HG03565 (cell line): Measurements from ENCODE around the gene TASP1.
"Not testable (repeated sequence)": the region's sequence is repeated elsewhere in the genome, so short reads cannot be mapped to it uniquely, and the experiment has no call there.

Experiments
- ATAC-seq: cut with Tn5 transposase; IDR thresholded peaks from one replicate; pipeline ENCODE4 v1.9.1; 2021; ENCODE audit warnings: mild to moderate bottlenecking, moderate library complexity; ENCODE audit not compliant: unreplicated experiment

Gene TASP1

DNA sequence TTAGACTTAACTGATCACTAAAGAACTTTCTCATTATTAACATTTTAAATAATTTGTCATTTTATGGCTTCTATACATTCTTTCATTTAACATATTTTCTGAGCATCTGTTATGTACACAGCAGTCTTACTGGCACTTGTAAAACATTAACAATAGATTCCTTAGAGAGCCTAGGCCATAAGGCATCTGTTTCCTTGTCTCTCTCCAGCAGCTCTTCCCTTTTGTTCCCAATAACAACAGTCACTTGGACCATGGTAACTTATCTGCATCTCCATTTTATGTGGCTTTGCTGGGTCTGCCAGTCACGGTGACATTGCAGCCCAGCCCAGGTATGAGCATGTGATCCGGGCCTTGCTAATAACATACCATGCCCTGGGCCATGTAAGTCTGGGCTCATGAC is 11.7 kb upstream of the TASP1 start:
- no peak for ATAC-seq

DNA sequence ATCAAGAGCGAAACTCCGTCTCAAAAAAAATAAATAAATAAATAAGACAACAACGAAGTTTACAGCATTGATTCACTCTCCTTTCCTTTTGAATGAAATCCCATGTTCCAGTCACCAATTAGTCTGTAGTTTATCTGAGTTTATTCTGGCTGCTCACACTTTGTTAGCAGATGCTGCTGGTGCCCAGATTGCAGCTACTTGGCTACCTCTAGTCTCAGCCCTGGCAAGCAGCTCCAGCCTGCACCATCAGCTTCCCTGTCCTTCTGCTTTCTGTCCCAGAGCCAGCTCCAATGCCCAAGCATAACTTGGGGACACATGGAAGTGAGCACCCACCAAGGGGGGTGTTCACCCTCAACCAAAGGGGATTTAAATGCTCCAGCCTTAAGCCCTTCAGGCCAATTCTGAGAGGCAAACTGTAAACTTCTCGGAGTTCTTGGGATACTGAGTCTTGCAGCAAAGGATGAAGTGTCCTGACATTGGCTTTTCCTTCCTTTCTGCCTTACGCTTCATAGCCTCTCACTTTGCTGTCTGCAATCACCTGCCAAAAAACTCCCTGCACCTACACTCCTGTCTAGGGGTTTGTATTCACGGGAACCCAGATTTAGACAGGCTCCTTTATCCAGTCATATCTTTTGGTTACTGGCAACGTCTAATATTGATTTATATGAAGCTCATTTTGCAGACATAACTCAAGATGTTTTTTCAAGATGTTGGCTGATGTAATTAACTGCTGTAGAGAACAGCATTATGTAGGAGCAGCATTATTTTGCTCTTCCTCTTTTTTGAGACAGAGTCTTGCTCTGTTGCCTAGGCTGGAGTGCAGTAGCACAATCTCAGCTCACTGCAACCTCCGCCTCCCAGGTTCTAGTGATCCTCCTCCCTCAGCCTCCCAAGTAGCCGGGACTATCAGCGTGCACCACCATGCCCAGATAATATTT is 9.8 kb upstream of the TASP1 start:
- no peak for ATAC-seq

DNA sequence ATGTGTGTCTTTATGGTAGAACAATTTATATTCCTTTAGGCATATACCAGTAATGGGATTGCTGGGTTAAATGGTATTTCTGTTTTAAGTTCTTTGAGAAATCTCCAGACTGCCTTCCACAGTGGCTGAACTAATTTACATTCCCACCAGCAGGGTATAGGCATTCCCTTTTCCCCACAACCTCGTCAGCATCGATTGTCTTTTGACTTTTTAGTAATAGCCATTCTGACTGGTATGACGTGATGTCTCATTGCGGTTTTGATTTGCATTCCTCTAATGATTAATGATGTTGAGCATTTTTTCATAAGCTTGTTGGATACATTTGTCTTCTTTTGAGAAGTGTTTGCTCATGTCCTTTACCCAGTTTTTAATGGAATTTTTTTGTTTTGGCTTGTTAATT is 5.3 kb upstream of the TASP1 start:
- no peak for ATAC-seq

DNA sequence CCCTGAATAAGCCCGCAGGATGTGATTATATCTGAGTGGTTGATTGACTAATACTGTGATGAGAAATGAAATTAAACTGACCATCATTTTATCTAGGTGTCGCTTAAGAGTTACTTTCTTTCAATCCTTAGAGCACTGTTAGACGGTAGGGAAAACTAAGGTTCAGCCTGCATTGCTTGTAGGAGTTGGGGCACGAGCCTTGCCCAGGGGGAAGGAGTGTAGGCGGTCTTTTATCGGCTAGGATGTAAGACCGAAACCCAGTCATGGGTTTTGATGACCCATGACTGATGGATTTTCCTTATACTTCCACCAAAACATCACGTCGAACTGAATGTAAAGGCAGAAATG is 392 bp upstream of the TASP1 start:
- no peak for ATAC-seq

DNA sequence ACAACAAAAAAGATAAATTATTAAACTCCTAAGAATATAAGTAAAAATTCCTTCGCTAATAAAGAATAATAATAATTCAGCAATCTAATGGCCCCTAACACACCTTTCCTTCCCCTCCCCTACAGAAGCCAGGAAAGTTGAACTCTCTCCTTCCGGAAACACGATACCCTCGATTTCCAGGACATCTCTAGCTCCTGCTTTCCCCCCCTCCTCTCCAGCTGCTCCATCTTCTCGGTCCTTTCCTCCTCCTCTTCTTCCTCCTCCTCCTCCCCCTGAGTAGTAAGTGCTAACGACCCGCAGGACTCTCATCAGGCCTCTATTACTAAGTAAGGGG is 603 bp downstream of the TASP1 start:
- no peak for ATAC-seq

DNA sequence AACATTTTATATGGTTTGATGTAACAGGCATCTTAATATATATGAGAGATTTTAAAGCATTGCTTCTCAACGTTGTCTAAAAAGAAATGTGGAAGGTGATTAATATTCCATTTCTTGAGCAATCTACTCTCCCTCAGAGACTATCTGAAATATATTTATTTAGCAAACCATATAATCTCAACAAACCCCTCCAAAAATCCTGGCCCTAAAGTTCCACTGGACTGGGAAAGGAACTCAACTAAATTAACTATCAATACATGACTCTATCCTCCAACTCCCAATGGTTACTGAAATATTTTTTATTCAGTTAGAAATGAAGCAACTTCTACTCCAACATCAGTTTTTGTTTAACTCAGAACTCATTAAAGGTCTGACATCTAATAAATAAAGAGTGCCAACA is 6.3 kb downstream of the TASP1 start:
- ATAC-seq, result no peak

DNA sequence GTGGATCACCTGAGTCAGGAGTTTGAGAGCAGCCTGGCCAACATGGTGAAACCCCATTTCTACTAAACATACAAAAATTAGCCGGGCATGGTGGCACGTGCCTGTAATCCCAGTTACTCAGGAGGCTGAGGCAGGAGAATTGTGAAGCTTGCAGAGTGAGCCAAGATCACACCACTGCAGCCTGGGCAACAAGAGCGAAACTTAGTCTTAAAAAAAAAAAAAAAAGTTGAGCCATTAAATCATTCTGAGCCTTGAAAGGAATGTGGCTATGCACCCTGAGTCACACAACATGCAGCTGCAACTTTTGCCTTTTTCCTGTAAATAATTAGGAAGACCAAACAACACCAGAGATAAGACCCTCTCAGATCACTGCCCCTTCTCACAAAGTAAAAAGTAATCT is 11.2 kb downstream of the TASP1 start:
- ATAC-seq, result not testable (repeated sequence)

DNA sequence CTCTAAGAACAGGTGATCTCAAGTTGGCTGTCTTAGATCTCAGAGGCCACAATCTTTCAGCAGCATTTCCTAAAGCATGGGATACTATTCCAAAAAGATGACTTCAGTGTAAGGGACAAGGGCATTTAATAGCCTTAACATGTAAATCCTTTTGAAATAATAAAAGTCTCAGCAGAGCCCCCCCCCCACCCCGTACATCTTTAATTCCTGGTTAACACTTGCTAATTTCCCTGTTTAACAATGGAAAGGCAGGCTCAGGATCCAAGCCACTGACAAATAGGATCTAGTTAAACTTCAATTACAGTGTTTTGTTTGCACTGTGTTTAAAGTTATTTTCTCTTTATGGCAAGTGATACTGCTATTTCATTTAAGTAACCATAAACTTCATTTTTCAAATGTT is 12.0 kb downstream of the TASP1 start:
- no peak for ATAC-seq

DNA sequence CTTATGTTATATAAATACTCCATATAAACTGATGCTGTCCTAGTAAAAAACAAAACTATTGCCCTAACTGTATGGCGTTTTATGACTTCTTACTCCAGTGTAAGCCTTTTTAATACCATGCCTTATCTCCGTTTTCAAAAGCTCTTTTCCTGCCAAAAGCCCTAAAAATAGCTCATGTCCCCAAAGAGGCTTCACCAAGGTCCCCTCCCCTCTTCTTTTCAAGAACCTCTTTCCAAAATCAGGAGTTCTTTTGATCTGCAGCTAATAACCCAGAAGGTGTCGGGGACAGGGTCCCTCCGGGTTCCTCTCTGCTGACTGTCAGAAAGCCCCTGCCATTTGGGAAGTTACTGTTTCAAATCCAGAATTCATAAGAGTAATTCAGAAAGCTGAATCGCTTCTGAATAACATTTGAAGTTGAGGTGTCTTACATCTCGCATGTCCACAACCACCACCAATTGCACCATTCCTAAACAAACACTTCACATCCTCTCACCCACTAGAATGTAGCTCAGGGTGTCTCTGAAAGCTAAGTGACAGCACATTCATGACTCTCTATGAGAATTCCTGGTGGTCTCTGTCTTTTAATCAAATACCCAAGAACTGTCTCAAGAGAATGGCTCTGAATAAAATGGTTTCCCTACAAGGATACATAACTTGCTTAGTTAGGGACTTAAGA is 13.3 kb downstream of the TASP1 start:
- no peak for ATAC-seq

DNA sequence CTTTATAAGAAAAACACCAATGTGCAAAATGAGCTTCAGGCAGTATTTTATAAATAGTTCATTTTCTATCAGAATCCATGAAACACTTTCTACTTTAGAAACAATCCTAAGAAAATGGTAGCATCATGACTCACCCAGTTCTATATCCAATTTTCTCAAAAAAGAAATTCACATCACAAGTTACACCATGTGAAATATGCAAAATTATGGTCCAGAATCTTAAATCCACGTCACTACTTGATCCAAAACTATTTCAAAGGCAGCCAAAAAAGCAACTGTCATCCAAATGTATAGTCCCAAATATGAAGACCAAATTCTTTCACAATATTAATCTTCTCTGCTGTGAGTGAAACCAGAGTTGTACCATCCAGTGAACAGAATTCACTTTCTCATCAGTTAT is 19.3 kb downstream of the TASP1 start:
- not testable (repeated sequence) for ATAC-seq

DNA sequence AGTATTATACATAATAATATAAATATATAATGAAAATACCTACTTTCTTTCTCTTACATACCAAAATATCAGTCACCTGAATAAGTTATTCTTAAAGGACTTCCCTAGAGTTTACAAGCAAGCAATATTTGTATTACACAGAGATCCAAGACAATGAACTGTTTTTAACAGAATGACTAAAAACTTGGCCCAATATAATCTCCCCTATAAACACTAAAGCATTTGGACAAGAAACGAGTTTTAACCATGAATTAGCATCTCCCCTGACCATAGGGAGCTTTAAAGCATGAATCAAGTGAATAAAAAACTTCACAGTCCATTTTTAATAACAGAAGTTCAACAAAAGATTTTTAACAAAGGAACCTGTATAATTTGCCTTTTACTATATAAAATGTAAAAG is 20.3 kb downstream of the TASP1 start:
- ATAC-seq, result not testable (repeated sequence)

DNA sequence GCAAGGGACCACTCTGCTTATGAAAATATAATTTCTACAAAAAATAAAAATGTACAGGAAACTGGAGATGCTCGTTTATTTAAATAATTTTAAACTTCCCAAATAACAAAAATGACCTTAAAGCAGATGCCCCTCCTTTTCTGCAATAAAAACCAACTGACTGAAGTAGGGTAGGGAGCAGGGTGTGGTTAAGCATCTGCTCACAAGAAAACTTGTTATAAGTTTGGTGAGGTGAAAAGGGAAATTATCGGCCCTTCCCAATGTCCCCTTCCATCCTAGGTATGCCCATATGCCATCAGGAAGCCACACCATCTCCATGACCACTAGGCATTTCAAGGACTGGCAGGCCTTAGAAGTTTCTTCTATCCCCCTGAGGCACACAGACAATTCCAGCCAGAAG is 21.1 kb downstream of the TASP1 start:
- ATAC-seq, result not testable (repeated sequence)

DNA sequence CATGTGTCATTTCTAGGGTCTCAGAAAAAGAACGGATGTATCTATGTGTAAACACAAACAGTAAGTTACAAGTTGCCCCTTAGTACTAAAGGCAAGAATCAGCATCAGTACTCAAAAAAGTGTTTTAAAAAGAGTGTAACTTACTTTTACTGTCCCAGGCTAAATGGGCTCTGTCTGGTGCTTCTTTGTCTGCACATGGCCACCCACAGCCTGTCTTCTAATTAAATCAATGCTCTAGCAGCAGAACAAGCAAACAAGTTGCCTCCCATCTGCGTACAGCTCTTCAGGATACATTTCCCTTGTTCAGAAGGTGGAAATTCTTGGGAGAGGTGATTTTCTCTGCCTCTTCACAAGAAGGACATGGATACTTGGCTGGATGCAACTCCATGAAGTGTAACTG is 22.0 kb downstream of the TASP1 start:
- not testable (repeated sequence) for ATAC-seq

DNA sequence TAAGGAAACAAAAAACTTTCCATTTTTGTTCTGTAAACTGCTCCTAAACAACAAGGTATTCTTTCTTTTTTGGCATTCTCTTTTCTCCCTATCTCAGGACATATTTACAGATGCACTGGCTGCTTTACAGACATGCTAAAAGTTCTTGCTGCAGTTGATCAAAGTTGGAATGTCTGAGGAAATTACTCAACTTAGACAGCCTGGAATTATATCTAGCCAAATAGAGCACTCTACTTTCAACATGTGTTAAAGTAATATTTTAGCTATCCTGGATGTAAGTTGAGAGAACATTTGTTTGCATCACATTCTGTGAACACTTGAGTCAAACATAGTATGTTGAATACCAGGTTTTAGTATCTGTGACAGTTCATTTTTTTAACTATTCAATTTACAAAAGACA is 24.8 kb downstream of the TASP1 start:
- ATAC-seq, result no peak

DNA sequence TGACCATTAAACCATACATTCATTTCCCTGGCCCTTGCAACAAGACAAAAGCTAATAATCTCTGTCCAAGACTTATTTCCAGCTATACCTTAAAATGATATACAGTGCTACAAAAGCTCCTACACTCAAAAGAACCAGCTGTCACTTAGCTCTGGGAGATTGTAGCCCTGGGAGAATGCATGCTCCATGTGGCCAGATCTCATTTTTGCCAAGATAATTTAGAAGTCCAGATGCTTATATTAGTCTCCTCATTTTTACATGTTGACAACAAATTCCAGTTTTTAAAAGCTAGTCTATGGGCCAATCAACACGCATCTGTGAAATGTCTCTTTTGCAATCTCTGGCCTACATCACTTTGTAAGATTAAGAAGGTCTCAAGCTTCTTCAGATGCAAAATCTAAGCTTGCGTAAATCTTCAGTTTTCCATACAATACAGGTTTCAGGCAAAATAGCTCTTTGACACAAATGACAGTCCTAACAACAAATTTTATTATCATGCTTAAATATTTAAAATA is 27.1 kb downstream of the TASP1 start:
- ATAC-seq, result no peak

DNA sequence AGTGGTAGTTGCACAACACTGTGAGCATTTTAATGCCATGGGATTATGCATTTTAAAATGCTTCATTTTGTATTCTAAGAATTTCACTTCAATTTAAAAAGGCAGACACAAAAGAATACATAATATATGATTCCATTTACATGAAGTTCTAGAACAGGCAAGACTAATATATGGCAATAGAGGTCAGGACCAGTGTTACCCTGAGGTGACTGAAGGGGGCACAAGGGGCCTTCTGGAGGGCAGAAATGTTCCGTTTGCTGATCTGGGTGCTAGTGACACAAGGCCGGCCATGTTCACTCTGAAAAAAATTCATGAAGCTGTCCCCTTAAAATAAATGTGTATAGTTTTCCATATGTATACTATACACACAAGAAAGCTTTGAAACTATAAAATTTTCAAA is 28.5 kb downstream of the TASP1 start:
- no peak for ATAC-seq

DNA sequence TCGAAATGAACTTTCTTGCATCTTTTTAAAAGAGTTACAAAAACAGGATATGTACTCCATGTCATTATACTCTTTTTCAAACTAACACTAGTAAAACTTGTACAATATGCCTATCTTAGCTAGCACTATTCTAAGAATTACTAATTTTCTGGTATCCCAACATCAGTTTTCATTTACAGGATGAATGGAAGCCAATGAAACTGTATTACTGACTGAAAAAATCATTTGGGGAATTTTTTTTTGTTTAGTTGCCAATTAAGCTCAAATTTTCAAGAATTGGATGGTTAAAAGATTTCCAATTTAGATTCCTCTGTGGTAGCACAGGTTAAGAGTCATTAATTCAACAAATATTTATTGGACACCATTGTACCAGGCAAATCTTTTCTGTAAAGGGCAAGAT is 30.7 kb downstream of the TASP1 start:
- ATAC-seq, result no peak

DNA sequence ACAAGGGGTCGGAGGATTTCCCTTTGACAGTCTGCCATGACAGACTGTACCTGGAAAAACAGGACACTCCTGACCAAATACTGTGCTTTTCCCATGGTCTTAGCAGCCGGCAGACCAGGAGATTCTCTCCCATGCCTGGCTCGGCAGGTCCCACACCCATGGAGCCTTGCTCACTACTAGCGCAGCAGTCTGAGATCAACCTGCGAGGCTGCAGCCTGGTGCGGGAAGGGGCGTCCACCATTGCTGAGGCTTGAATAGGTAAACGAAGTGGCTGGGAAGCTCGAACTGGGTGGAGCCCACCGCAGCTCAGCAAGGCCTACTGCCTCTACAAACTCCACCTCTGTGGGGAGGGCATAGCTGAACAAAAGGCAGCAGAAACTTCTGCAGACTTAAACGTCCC is 45.3 kb downstream of the TASP1 start:
- not testable (repeated sequence) for ATAC-seq

DNA sequence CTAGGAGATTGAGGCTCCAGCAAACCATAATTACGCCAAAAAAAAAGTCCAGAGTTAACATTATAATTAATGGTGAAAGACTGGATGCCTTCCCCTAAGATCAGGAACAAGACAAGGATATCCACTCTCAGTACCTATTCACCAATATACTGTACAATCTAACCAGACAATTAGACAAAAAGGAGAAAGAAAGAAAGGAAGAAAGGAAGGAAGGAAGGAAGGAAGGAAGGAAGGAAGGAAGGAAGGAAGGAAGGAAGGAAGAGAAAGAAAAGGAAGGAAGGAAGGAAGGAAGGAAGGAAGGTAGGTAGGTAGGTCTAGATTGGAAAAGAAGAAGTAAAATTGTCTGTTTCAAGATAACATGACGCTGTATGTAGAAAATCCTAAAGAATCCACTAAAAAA is 50.7 kb downstream of the TASP1 start:
- ATAC-seq, result no peak

DNA sequence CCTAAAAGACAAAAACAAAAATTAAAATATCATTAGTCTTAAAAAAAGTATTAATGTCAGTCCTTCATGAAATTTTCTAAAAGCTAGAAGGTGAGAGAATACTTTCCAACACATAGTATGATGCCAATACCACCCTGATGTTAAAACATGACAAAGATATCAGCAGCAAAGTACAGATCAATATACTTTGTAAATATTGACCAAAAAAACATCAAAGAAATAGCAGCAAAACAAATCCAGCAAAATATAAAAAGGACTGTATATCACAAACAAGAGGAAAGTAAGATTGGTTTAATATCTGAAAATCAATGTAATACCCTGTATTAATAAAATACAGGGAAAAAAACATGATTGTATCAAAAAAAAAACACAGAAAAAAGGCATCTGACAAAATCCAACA is 51.4 kb downstream of the TASP1 start:
- ATAC-seq, result no peak

DNA sequence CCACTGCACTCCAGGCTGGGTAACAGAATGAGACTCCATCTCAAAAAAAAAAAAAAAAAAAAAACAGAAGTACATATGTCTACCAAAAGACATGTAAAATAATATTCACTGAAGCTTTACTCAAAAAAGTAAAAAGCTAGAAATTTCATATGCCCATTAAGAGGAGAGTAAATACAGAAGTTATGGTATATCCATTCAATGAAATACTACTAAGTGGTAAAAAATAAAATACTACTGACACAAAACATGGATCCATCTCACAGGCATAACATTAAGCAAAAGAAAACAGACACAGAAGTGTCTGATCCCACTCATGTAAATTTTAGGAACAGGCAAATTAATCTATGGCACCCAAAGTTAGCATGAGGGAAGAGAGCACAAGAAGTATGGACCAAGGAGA is 52.6 kb downstream of the TASP1 start:
- no peak for ATAC-seq

DNA sequence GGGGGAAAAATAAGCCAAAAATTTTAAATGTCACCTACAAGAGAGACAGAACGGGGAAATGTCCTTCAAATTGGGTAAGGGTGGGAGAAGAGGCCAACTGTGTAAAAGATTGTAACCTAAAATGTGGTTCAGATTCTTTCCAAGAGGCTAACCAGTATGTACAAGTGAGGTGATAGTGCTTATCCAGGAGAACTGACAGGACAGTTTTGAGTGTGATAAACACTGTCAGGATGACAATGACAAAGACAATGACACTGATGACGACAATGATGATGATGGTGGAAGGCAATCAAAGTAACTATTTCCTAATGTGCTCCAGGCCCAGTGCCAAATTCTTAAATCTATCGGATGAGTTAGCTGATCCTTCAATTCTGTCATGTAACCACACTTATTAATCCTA is 57.3 kb downstream of the TASP1 start:
- ATAC-seq, result no peak
